Left ventricle myocardium superior (tissue), 1 donor: ENCODE measurements around the gene DCST2. TPM values are rescaled to one million over a fixed set of nuclear protein-coding genes. Genes with fewer than 3 reads are reported as not detected.
A peak's percentile ranks its signal among the peaks of the same experiment; 100 is the strongest.

ENCODE experiments used
- ATAC-seq: fragments of 200-7000 bp; cut with Tn5 transposase; one replicate; pipeline ENCODE4 v1.9.1; 2020; ENCODE audit warnings: mild to moderate bottlenecking, moderate library complexity
- DNase-seq: peaks from one replicate; pipeline ENCODE4 v3.0.0-alpha.2; 2020
- intact Hi-C: fragments of 100-400 bp; cut with micrococcal nuclease; formaldehyde crosslinking; loops from one replicate; pipeline ENCODE4 v1.11.0; 2022
- microRNA-seq: library from miRNA; unstranded; fragments of <30 nt; microRNA quantifications from one replicate; pipeline ENCODE4 v1.2.0, GENCODE V29; 2020; ENCODE audit warnings: borderline number of aligned reads
- total RNA-seq: library from RNA; stranded (reverse); fragmentation: NEBNext Ultra II Directional; extraction: Animal tissue kit (Norgen Biotek cat#: 25700); gene quantifications from one replicate; pipeline ENCODE4 v1.2.1, GENCODE V29; 2021
- donor health status: DM: no; HTN: yes; CAD: no; lungs with severe emphysema.

Gene DCST2
- total RNA-seq, 1 donor from 2014 or later: 0.37 TPM

DNA sequence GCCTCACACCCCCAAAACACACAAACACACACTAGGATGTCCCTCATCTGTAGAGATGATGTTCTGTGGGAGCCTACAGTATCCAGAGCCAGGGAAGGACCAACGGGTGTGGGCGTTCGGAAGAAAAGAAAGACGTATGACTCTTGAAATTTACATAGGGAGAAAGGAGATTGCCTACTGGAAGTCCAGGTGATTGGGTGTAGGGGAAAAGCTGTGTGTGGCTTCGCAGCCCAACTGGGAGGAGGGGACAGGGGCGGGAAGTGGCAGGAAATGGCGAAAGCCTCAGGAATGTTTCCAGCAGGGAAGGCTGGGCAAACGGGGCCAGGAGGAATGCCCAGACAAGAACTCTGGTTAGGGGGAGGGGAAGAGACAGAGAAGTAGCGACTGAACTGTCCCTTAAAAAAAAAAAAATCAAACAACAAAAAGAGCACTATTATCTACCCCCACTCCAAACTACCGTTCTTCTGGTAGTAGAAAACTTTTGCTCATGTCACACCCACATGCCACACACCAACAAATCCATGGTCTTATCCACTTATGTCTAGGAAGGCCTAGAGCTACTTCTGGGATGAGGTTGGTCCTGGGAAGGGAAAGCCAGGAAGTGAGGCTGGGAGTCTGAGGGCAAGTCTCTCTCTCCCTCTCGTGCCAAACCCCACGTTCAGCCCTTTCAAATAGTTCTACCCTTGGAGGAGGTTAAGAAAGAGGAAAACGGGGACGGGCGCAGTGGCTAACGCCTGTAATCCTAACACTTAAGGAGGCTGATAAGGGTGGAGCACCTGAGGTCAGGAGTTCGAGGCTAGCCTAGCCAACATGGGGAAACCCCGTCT lies 60.9 kb downstream of the DCST2 start:
- no peak for ATAC-seq
- intact Hi-C loops: no loop called here
- peak; percentile 53 for DNase-seq

DNA sequence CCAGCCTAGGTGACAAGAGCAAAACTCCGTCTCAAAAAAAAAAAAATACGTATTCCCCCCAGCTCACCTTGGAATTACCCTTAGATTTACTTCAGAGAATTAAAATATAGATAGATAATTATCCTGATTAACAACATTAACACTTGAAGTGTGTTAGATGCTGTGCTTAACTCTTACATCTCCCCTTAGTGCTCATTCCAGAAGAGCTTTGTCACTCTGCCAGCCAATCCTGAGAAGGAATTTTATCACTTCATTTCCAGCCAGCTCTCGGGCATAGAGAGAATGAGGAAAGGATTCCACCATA lies 61.4 kb downstream of the DCST2 start:
- ATAC-seq (no peak), DNase-seq (no peak)
- intact Hi-C loops: no loop called here

DNA sequence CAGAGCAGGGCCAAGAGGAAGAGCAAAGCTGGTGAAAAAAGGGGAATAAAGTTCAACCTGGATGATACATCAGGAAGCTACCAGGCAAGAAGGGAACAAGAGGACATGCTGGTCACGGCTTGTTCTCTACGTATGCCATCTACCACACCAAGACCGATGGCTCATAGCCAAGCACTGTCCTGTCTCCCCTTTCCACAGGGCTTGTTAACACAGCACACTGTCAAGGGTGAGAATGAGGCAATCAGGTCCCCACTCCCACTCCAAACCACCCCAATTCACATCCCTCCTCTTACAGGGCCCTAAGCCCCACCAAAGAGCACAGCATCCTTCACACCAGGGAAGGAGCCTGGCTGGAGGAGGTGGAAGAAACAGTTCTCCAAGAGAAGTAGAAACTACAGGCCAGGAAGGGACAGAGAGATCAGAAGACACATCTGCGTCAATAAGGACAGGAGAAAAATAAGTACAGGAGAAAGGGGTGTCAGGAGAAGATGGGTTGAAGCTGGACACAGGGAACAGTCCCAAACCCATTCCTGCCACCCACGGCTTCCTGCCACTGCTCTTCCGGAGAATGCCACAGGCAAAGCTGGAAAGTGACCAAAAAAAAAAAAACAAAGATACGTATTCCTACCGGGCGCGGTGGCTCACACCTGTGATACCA lies 62.1 kb downstream of the DCST2 start:
- DNase-seq: no peak
- intact Hi-C loops: no loop called here
- ATAC-seq: no peak

DNA sequence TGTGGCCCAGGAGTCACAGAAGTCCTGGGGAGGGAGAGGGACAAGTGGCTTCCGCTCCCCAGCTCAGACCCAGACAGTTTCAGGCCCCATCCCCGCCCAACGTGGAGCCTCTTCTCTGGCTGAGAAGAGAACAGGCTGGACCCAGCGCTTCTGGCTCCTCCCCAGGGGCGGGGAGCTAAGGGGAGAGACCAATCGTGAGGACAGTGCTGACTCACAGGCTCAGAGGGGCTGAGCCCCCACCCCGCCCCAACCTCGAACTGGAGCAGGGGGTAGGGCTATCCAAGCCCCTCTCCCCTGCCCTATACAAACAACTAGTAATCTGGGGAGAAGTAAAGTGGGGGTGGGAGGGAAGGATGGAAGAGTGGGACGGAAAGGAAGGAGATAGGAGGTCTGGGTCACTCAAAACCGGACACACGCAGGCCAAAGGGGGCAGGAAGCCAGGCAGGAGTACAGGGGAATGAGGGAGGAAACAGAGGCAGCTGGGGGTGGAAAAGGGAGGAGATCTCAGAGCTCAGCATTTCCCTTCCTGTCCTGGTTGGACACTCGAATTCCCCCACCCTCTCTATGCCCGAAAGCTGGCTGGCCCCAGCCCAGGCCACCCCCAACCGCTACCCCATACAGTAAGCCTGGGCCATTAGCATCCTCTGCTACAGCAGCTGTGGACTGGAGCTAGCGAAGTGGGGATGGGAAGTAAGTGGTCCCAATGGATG lies 62.8 kb downstream of the DCST2 start, which contains the start of gene SHC1:
Gene SHC1, minus strand, starts transcription at position 117 of the 710 bp plus-strand sequence. CDS start 221 bp downstream, outside the sequence.
- intact Hi-C loops: no loop called here
- DNase-seq: peak; percentile 95
- peak; percentile 61 for ATAC-seq

DNA sequence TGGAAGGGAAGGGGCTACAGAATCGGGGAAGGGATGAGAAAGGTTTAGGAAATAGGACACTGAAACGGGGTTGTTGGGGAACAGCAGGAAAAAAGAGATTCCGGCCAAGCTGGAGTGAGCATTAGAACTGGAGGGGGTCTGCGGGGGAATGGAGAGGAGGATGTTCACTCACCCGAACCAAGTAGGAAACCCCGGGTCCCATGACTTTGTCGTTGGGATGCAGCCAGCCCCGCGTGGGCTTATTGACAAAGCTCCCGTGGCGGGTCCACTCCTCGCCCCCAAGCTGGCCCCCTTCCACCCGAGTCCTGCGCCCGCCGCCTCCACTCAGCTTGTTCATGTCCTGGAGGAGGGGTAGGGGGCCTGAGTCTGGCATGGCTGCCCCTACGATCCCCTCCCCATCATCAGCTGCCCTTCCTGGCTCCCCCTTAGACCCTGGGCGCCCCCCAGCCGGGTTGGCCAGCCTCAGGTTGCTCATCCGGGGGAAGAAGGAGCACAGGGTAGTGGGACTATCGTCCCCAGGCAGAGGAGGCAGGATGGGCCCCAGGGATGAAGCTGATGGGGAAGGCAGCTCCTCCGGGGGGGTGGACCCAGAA lies 63.6 kb downstream of the DCST2 start:
- ATAC-seq (no peak), DNase-seq (peak; percentile 47)
- intact Hi-C loops: no loop called here

DNA sequence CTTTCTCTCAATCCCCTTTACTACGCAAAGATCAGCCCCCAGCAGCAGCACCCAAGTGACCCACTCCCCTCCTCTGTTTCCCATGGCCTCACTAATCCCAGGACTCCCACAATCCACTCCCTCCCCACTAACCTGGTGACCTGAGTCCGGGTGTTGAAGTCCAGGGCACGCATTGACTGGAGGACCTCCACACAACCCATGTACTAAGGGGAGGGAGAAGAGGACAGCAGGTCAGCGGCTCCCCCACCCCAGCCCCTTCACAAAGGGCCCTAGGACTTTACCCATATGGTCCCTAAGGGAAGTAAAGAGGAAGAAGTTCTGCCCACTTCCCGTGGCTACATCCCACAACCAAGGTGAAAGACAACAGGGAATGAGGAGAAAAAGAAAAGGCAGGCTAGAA lies 64.3 kb downstream of the DCST2 start:
- DNase-seq: no peak
- intact Hi-C loops: no loop called here
- no peak for ATAC-seq

DNA sequence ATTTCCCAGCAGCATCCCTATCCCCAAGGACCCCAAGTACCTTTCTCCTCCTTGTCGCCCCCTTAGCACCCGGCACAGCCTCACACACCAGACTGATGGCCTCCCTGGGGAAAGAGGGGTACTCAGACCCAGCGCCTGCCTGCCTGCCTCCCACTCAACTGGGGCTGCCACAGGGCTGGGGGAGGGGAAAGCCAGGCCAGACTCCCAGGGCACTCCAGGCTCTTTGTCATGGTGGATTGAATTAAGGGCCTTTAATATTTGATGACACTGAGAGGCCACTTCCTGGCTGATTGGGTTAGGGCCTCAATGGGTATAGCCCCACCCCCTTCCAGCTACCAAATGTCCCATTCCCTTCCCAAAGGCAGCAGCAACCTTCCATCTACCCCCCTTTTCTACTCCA lies 64.8 kb downstream of the DCST2 start:
- ATAC-seq (no peak), DNase-seq (no peak)
- intact Hi-C loops: no loop called here

Small RNAs within 50 kb of the gene (microRNA-seq; reads per million reads assigned to microRNA genes)
- not detected for gene MIR4258

Other genes with a start within 250 kb of the DCST2 start
- gene KCNN3, start 163.5 kb downstream of the DCST2 start, total RNA-seq: 4.0 TPM
- gene PMVK, start 97.1 kb downstream of the DCST2 start, total RNA-seq: 66.6 TPM
- 60.4 TPM for gene PBXIP1, start 77.7 kb downstream of the DCST2 start, total RNA-seq
- gene PYGO2, start 72.0 kb downstream of the DCST2 start, total RNA-seq: 14.7 TPM
- gene SHC1, start 63.0 kb downstream of the DCST2 start, total RNA-seq: 62.1 TPM
- gene CKS1B, start 59.1 kb downstream of the DCST2 start, total RNA-seq: 16.7 TPM
- gene FLAD1, start 50.4 kb downstream of the DCST2 start, total RNA-seq: 31.4 TPM
- gene LENEP, start 40.2 kb downstream of the DCST2 start, total RNA-seq: not detected
- gene ZBTB7B, start 31.0 kb downstream of the DCST2 start, total RNA-seq: 58.9 TPM
- not detected for gene DCST1, start within 50 bp of the DCST2 start, total RNA-seq
- gene ADAM15, start 17.5 kb upstream of the DCST2 start, total RNA-seq: 84.2 TPM
- 2.3 TPM for gene EFNA4, start 30.0 kb upstream of the DCST2 start, total RNA-seq
- 1.1 TPM for gene EFNA3, start 45.1 kb upstream of the DCST2 start, total RNA-seq
- 51.0 TPM for gene EFNA1, start 94.1 kb upstream of the DCST2 start, total RNA-seq
- gene SLC50A1, start 102.1 kb upstream of the DCST2 start, total RNA-seq: 8.8 TPM
- gene DPM3, start 106.8 kb upstream of the DCST2 start, total RNA-seq: 52.4 TPM
- 134 TPM for gene KRTCAP2, start 139.5 kb upstream of the DCST2 start, total RNA-seq
- 0.22 TPM for gene TRIM46, start 140.1 kb upstream of the DCST2 start, total RNA-seq
- gene THBS3, start 174.1 kb upstream of the DCST2 start, total RNA-seq: 6.3 TPM
- gene MTX1, start 174.9 kb upstream of the DCST2 start, total RNA-seq: 14.1 TPM
- 15.0 TPM for gene ENTREP3, start 221.7 kb upstream of the DCST2 start, total RNA-seq
- 62.7 TPM for gene SCAMP3, start 228.6 kb upstream of the DCST2 start, total RNA-seq
- gene CLK2, start 239.7 kb upstream of the DCST2 start, total RNA-seq: 18.9 TPM
- gene HCN3, start 243.7 kb upstream of the DCST2 start, total RNA-seq: 1.5 TPM